Stimulated activated memory B cell treated with anti-CD40 and anti-IgM and Interleukin-4, amounts not matched to agents 10 μg/mL and 1 μg/mL and 100 μg/mL, for 72 hours (primary cell): Measurements from ENCODE around the gene HYDIN.

Experiments used
- ATAC-seq: fragments of 150-1000 bp; cut with Tn5 transposase; 2 replicates; pipeline ENCODE4 v1.10.0; 2021
- H3K27ac Mint-ChIP-seq: one replicate; pipeline ENCODE4 v1.8.0; 2022; ENCODE audit warnings: mild to moderate bottlenecking, mixed read lengths
- H3K27me3 Mint-ChIP-seq: one replicate; pipeline ENCODE4 v1.8.0; 2022; ENCODE audit warnings: mixed read lengths
- H3K36me3 Mint-ChIP-seq: one replicate; pipeline ENCODE4 v1.8.0; 2022; ENCODE audit warnings: mixed read lengths
- H3K4me1 Mint-ChIP-seq: one replicate; pipeline ENCODE4 v1.8.0; 2022; ENCODE audit warnings: mixed read lengths
- H3K4me3 Mint-ChIP-seq: one replicate; pipeline ENCODE4 v1.8.0; 2022; ENCODE audit warnings: mild to moderate bottlenecking, moderate library complexity, mixed read lengths
- H3K9me3 Mint-ChIP-seq: one replicate; pipeline ENCODE4 v1.8.0; 2022; ENCODE audit warnings: mixed read lengths

HYDIN gene

GRCh38 chr16:70808371-70808770, 422.2 kb downstream of the HYDIN start:
- Mint-ChIP-seq H3K4me3 (no peak overlapping the region), H3K36me3 (no peaks in the 10 kb centered on the region), H3K27ac (no peak overlapping the region), H3K9me3 (peaks cover 4% of the 10 kb centered on the region), H3K4me1 (no peaks in the 10 kb centered on the region), H3K27me3 (peaks cover 29% of the 10 kb centered on the region)
- ATAC-seq, result peak; percentile 35

DNA sequence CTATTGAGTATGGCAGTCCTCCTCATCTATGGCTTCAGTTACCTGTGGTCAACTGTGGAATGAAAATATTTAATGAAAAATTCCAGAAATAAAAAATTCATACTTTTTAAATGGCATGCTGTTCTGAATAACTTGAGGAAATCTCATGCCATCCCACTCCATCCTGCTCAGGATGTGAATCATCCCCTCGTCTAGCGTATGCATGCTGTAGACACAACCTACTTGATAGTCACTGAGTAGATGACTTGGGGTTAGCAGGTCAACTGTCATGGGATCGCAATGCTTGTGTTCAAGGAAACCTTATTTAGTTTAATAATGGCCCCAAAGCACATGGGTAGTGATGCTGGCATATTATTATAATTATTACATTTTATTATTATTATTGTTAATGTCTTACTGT, 424.7 kb downstream of the HYDIN start:
- Mint-ChIP-seq H3K9me3 (peaks cover 9% of the 10 kb centered on the region), H3K27me3 (peaks cover 26% of the 10 kb centered on the region), H3K27ac (no peak overlapping the region), H3K4me3 (no peak overlapping the region), H3K4me1 (no peaks in the 10 kb centered on the region), H3K36me3 (no peaks in the 10 kb centered on the region)
- ATAC-seq, result no peak

DNA sequence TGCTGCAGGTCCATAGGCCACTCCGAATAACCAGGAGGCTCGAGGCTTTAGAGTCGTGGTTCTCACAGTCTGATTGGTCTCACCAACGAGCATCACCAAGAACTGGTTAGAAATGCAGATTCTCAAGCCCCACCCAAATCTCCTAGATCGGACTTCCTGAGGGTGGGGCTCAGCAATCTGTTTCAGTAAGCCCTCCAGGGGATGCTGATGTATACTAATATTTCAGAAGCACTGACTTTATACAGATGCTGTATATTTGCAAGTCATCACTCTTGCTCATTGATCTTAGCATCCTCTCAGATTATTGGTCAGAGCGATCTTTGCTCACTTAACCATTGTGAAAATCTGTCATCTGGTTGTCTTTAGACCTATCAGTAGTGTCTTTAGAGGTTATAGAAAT, 425.1 kb downstream of the HYDIN start:
- peaks cover 9% of the 10 kb centered on the region for H3K9me3 Mint-ChIP-seq
- no peaks in the 10 kb centered on the region for H3K36me3 Mint-ChIP-seq
- no peak overlapping the region for H3K4me3 Mint-ChIP-seq
- H3K27me3 Mint-ChIP-seq, result peaks cover 22% of the 10 kb centered on the region
- H3K4me1 Mint-ChIP-seq, result peaks cover 2% of the 10 kb centered on the region
- no peak overlapping the region for H3K27ac Mint-ChIP-seq
- no peak for ATAC-seq

- Mint-ChIP-seq H3K27me3 (peaks cover 15% of the 10 kb centered on the region), H3K27ac (no peak overlapping the region), H3K9me3 (peaks cover 9% of the 10 kb centered on the region), H3K36me3 (no peaks in the 10 kb centered on the region), H3K4me3 (no peak overlapping the region), H3K4me1 (peaks cover 7% of the 10 kb centered on the region)
- no peak for ATAC-seq
Observed at GRCh38 chr16:70804734-70805169, 425.8 kb downstream of the HYDIN start.

DNA sequence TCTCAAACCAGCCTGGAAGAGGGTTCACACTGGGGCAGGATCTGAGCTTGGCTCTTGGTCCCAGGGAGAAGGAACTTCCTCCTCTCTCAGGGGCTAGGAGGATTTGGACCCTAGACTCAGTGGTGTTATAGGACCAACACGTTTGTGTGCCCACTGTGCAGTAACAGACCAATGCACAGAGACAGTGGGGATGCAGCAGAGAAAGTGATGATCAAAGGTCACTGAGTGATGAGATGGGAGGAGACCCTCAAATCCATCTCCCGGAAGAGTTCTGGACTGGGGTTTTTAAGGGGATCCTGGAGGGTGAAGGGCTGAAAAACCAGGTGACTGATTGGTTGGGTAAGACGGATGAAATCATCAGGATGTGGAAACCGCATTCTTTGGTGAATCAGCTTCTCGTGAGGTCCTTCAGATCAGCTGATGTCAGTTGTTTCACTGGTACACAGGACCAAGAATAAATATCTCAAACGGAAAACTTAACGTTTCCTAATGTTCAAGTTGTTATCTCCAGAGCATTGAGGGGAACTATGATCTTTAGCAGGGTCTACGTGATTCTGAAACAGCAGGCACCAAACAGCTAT, 426.3 kb downstream of the HYDIN start:
- no peak for ATAC-seq
- H3K27ac Mint-ChIP-seq, result no peak overlapping the region

GRCh38 chr16:70803319-70803718, 427.2 kb downstream of the HYDIN start:
- Mint-ChIP-seq H3K27me3 (peaks cover 15% of the 10 kb centered on the region), H3K4me1 (peaks cover 18% of the 10 kb centered on the region), H3K36me3 (no peaks in the 10 kb centered on the region), H3K9me3 (peaks cover 9% of the 10 kb centered on the region), H3K4me3 (no peak overlapping the region), H3K27ac (no peak overlapping the region)
- no peak for ATAC-seq

More for the DNA sequence above, 426.3 kb downstream of the HYDIN start:
- no peak overlapping the region for H3K4me3 Mint-ChIP-seq
- peaks cover 11% of the 10 kb centered on the region for H3K4me1 Mint-ChIP-seq
- H3K36me3 Mint-ChIP-seq, result no peaks in the 10 kb centered on the region
- H3K9me3 Mint-ChIP-seq, result peaks cover 9% of the 10 kb centered on the region
- H3K27me3 Mint-ChIP-seq, result peaks cover 15% of the 10 kb centered on the region

DNA sequence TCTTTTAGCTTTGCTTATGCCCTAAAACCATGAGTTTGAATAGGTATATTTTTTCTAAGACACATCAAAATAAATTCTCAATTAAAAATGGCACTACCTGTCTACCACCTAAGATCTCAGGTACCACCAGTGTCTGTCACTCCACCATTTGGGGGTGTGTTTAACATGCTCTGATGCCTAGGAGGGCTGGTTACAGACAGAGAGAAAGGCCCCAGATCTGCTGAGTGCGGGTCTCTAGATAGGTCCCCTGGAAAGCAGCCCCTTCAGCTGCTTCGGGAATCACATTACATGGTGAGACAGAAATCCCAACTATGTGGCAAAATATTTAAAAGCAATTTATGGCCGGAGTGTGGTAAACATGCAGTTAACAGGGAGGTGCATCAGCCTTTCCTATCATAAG, 428.9 kb downstream of the HYDIN start:
- peaks cover 9% of the 10 kb centered on the region for H3K9me3 Mint-ChIP-seq
- H3K4me1 Mint-ChIP-seq, result peaks cover 27% of the 10 kb centered on the region
- no peak for ATAC-seq
- peak overlapping the region; percentile 90 for H3K27ac Mint-ChIP-seq
- no peaks in the 10 kb centered on the region for H3K36me3 Mint-ChIP-seq
- H3K4me3 Mint-ChIP-seq, result peak overlapping the region; percentile 86
- H3K27me3 Mint-ChIP-seq, result peaks cover 2% of the 10 kb centered on the region

- Mint-ChIP-seq H3K4me3 (peak within 1 kb of the TSS; percentile 86), H3K27ac (peak within 1 kb of the TSS; percentile 90), H3K27me3 (no peaks in the 10 kb centered on the region), H3K9me3 (peaks cover 9% of the 10 kb centered on the region), H3K36me3 (no peaks in the 10 kb centered on the region), H3K4me1 (peaks cover 29% of the 10 kb centered on the region)
- ATAC-seq, result peak; percentile 98
Observed at GRCh38 chr16:70800781-70801480, 429.6 kb downstream of the HYDIN start, which contains the start of gene VAC14. VAC14 (minus strand) TSS chr16:70801158; CDS start chr16:70800900, 258 bp downstream.

- Mint-ChIP-seq H3K4me3 (peak overlapping the region; percentile 86), H3K27me3 (no peaks in the 10 kb centered on the region), H3K4me1 (peaks cover 35% of the 10 kb centered on the region), H3K36me3 (no peaks in the 10 kb centered on the region), H3K27ac (peak overlapping the region; percentile 90), H3K9me3 (peaks cover 9% of the 10 kb centered on the region)
- ATAC-seq, result no peak
Observed at GRCh38 chr16:70800311-70800710, 430.2 kb downstream of the HYDIN start.

- H3K4me3 Mint-ChIP-seq, result no peak overlapping the region
Observed at GRCh38 chr16:70796301-70796700, 434.2 kb downstream of the HYDIN start.

DNA sequence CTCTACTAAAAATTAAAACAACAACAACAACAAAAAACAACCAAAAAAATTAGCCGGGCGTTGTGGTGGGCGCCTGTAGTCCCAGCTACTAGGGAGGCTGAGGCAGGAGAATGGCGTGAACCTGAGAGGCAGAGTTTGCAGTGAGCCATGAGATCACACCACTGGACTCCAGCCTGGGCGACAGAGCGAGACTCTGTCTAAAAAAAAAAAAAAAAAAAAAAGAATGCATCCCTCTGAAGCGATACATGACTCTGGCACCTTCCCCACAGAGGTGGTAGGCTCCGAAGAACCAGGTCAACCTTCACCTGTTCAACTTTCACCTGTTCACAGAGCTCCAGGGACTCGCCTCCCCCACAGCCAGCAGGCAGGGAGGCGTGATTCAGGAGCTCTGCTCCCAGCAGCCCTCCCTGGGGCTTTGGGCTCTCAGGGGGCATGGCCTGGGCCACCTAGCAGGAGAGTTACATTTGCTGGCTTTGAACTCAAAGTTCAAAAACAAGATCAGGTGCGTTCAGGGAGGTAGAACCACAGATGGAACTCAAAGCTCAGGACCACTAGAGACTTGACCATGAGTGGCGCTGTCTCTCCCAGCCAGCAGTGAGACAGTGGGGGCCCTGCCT, 435.1 kb downstream of the HYDIN start:
- no peaks in the 10 kb centered on the region for H3K27me3 Mint-ChIP-seq
- H3K9me3 Mint-ChIP-seq, result no peaks in the 10 kb centered on the region
- ATAC-seq, result no peak
- no peak overlapping the region for H3K4me3 Mint-ChIP-seq
- no peak overlapping the region for H3K27ac Mint-ChIP-seq
- peaks cover 78% of the 10 kb centered on the region for H3K4me1 Mint-ChIP-seq
- H3K36me3 Mint-ChIP-seq, result no peaks in the 10 kb centered on the region

More at GRCh38 chr16:70796301-70796700, 434.2 kb downstream of the HYDIN start:
- H3K27me3 Mint-ChIP-seq, result no peaks in the 10 kb centered on the region
- no peaks in the 10 kb centered on the region for H3K9me3 Mint-ChIP-seq
- no peak overlapping the region for H3K27ac Mint-ChIP-seq
- no peaks in the 10 kb centered on the region for H3K36me3 Mint-ChIP-seq
- H3K4me1 Mint-ChIP-seq, result peaks cover 71% of the 10 kb centered on the region
- no peak for ATAC-seq

GRCh38 chr16:70793851-70794502, 436.5 kb downstream of the HYDIN start:
- Mint-ChIP-seq H3K36me3 (peaks cover 12% of the 10 kb centered on the region), H3K4me3 (peak overlapping the region; percentile 19), H3K27me3 (no peaks in the 10 kb centered on the region), H3K4me1 (peaks cover 73% of the 10 kb centered on the region), H3K9me3 (no peaks in the 10 kb centered on the region), H3K27ac (peak overlapping the region; percentile 38)
- peak; percentile 45 for ATAC-seq

DNA sequence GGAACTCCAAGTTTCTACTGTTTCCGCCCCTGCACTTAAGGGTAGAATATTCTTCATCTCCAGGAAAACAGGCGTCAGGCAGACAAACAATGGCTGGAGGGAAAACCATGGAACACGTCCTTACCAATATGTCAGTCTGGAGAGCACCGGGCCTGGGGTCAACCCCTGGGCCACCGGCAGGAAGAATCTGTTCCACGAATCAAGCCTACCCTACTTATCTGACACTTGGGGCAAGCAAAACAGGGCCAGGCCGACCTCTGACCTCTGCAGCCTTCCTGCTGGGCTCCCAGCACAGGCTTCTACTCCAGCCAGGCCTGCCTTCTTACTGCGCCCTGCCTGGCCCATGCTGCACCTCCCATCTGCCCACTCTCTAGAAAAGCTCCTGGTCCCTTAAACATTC, 439.7 kb downstream of the HYDIN start:
- no peaks in the 10 kb centered on the region for H3K27me3 Mint-ChIP-seq
- H3K9me3 Mint-ChIP-seq, result no peaks in the 10 kb centered on the region
- H3K4me1 Mint-ChIP-seq, result peaks cover 75% of the 10 kb centered on the region
- no peak overlapping the region for H3K4me3 Mint-ChIP-seq
- no peak for ATAC-seq
- H3K27ac Mint-ChIP-seq, result peak overlapping the region; percentile 46
- H3K36me3 Mint-ChIP-seq, result peaks cover 36% of the 10 kb centered on the region

GRCh38 chr16:70789595-70790447, 440.7 kb downstream of the HYDIN start:
- Mint-ChIP-seq H3K27ac (no peak overlapping the region), H3K36me3 (peaks cover 46% of the 10 kb centered on the region), H3K4me1 (peaks cover 65% of the 10 kb centered on the region), H3K4me3 (no peak overlapping the region), H3K9me3 (no peaks in the 10 kb centered on the region), H3K27me3 (no peaks in the 10 kb centered on the region)
- no peak for ATAC-seq
